ENCODE results near the gene C2orf69. TPM values are rescaled to one million over a fixed set of nuclear protein-coding genes. Genes with fewer than 3 reads are reported as not detected.

Gene C2orf69, protein sequence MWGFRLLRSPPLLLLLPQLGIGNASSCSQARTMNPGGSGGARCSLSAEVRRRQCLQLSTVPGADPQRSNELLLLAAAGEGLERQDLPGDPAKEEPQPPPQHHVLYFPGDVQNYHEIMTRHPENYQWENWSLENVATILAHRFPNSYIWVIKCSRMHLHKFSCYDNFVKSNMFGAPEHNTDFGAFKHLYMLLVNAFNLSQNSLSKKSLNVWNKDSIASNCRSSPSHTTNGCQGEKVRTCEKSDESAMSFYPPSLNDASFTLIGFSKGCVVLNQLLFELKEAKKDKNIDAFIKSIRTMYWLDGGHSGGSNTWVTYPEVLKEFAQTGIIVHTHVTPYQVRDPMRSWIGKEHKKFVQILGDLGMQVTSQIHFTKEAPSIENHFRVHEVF
- total RNA-seq = 9.7 and 17.8 TPM in 2 replicates

DNA sequence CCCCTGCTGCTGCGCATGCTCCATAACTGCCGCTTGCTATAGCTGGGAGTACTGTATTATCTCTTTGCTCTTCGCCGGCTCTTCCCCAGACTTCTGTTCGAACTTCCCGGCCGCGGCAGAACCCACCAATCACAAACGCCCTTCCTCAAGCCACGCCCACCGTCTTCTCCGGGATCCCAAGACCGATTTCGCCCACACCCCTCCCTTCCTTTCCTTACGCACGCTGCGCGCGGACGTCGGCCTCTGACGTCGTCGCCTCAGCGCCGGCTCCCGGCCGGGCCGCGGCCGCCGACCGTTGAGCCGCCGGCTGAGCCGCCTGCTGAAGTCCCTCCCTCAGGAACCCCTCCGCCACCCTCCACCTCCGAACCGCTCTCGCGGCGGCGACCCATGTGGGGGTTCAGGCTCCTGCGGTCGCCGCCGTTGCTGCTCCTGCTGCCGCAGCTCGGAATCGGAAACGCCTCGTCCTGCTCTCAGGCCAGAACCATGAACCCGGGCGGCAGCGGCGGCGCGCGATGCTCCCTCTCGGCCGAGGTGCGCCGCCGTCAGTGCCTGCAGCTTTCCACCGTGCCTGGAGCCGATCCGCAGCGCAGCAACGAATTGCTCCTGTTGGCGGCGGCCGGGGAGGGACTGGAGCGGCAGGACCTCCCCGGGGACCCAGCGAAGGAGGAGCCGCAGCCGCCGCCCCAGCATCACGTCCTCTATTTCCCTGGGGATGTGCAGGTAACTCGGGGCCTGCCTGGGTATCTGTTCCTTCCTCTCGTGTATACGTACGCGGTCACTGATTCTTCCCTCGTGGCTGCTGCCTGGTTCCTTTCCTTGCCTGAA lies at the start of gene C2orf69:
C2orf69 (plus strand) TSS at position 242 of the 825 bp plus-strand sequence; CDS start at position 388, 146 bp downstream.

DNA sequence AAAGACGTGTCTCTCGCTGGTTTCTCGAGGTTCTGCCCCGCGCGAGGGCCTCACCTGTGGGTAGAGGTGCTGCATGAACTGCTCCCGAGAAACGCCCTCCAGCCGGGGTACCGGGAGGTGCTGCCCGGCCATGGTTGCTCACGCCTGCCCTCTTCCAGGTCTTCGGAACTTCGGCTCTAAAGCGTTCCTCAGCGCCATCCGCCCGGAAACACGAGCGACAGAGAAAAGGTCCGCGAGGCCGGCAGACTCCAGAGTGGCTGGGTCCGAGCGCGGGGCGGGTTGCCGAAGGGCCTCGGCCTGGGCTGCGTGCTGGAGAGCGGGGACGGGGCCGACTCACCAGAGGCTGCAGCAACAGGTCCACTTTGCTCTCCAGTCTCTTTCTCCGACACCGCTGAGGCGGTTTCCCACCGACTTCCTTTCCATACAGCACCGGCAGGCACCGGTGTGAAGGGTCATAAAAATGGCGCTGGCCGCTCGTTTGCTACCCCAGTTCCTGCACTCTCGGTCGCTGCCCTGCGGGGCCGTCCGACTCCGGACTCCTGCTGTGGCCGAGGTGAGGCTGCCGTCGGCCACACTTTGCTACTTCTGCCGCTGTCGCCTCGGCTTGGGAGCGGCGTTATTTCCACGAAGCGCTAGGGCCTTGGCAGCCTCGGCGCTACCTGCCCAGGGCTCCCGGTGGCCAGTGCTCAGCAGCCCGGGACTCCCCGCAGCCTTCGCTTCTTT lies 44.4 kb downstream of the C2orf69 start, which contains the start of the genes MAIP1 and TYW5:
MAIP1 (plus strand) TSS at position 244 of the 723 bp plus-strand sequence; CDS start at position 461, 217 bp downstream.
TYW5 (minus strand) TSS at position 153 of the 723 bp plus-strand sequence; CDS start at position 132, 21 bp downstream.

Other genes starting within 250 kb of the C2orf69 start
- under 0.01 and 2.4 TPM in 2 replicates for gene FTCDNL1, start 60.1 kb upstream of the C2orf69 start, total RNA-seq
- gene TYW5, start 44.2 kb downstream of the C2orf69 start, total RNA-seq = 5.8 and 9.9 TPM in 2 replicates
- 24.2 and 28.9 TPM in 2 replicates for gene MAIP1, start 44.3 kb downstream of the C2orf69 start, total RNA-seq

All from epithelial cell of umbilical artery (primary cell).